ENCODE data around the gene CYP2W1.
"Not testable (repeated sequence)": the region's sequence is repeated elsewhere in the genome, so short reads cannot be mapped to it uniquely, and the experiment has no call there.

CYP2W1 gene

GRCh38 chr7:1029637-1030443 lies 46.9 kb downstream of the CYP2W1 start:
- no peak for DNase-seq (ENCODE audit: low spot score)

GRCh38 chr7:1030444-1031070 lies 47.6 kb downstream of the CYP2W1 start:
- DNase-seq (ENCODE audit: low spot score): no peak

- no peak for DNase-seq (ENCODE audit: low spot score)
Measured at GRCh38 chr7:1031716-1032455, 48.9 kb downstream of the CYP2W1 start.

- no peak for DNase-seq (ENCODE audit: low spot score)
Measured at GRCh38 chr7:1032536-1033181, 49.7 kb downstream of the CYP2W1 start.

GRCh38 chr7:1033546-1034145 lies 50.7 kb downstream of the CYP2W1 start:
- DNase-seq (ENCODE audit: low spot score): no peak

- not testable (repeated sequence) for DNase-seq (ENCODE audit: low spot score)
Measured at GRCh38 chr7:1034769-1035168, 51.8 kb downstream of the CYP2W1 start.

GRCh38 chr7:1036164-1036928 lies 53.4 kb downstream of the CYP2W1 start:
- not testable (repeated sequence) for DNase-seq (ENCODE audit: low spot score)

Data from AG08395 (cell line).